HG03575 (cell line): ENCODE results near the gene UNC119.
"Not testable (repeated sequence)": the region's sequence is repeated elsewhere in the genome, so short reads cannot be mapped to it uniquely, and the experiment has no call there.

Source experiments
- ATAC-seq: cut with Tn5 transposase; IDR thresholded peaks from one replicate; pipeline ENCODE4 v1.9.1; 2021; ENCODE audit not compliant: unreplicated experiment, insufficient number of reproducible peaks, low FRiP score; ENCODE audit errors: extremely low read depth

Gene UNC119

GRCh38 chr17:28552176-28552999, at the start of gene UNC119:
Gene UNC119, minus strand, starts transcription at chr17:28552624. Its CDS starts 67 bp downstream, at chr17:28552557.
- ATAC-seq, result no peak

GRCh38 chr17:28599311-28600184, 47.1 kb upstream of the UNC119 start:
- ATAC-seq, result no peak

- ATAC-seq, result no peak
Observed at GRCh38 chr17:28598799-28599310, 46.4 kb upstream of the UNC119 start, which contains the start of gene SPAG5. Gene SPAG5, minus strand, starts transcription at chr17:28599025. Its CDS starts 79 bp downstream, at chr17:28598946.

GRCh38 chr17:28598389-28598788, 46.0 kb upstream of the UNC119 start:
- no peak for ATAC-seq

GRCh38 chr17:28597606-28598383, 45.4 kb upstream of the UNC119 start:
- no peak for ATAC-seq

- no peak for ATAC-seq
Observed at GRCh38 chr17:28592260-28592659, 39.8 kb upstream of the UNC119 start.

- no peak for ATAC-seq
Observed at GRCh38 chr17:28585851-28586250, 33.4 kb upstream of the UNC119 start.

- ATAC-seq, result no peak
Observed at GRCh38 chr17:28584434-28584833, 32.0 kb upstream of the UNC119 start.

- ATAC-seq, result no peak
Observed at GRCh38 chr17:28582513-28582912, 30.1 kb upstream of the UNC119 start.

GRCh38 chr17:28580959-28581358, 28.5 kb upstream of the UNC119 start:
- ATAC-seq, result no peak

- no peak for ATAC-seq
Observed at GRCh38 chr17:28579526-28579925, 27.1 kb upstream of the UNC119 start.

- ATAC-seq, result no peak
Observed at GRCh38 chr17:28578246-28579195, 26.1 kb upstream of the UNC119 start.

GRCh38 chr17:28577466-28577824, 25.0 kb upstream of the UNC119 start:
- no peak for ATAC-seq

GRCh38 chr17:28576758-28577465, 24.5 kb upstream of the UNC119 start, which contains the start of gene ALDOC:
Gene ALDOC, minus strand, starts transcription at chr17:28576895. Its CDS starts 1,363 bp downstream, at chr17:28575532.
- ATAC-seq, result no peak

- not testable (repeated sequence) for ATAC-seq
Observed at GRCh38 chr17:28576016-28576415, 23.6 kb upstream of the UNC119 start.

- no peak for ATAC-seq
Observed at GRCh38 chr17:28575126-28575795, 22.8 kb upstream of the UNC119 start.

GRCh38 chr17:28574526-28574925, 22.1 kb upstream of the UNC119 start:
- ATAC-seq, result no peak
